ENCODE data around the gene FMNL3.

Gene FMNL3

GRCh38 chr12:49646871-49647654, 60.1 kb downstream of the FMNL3 start:
- Histone ChIP-seq H3K18ac (ENCODE audit: low read length) (no peak overlapping the region), H3K14ac (ENCODE audit: low read length) (no peak overlapping the region), H3K4me2 (ENCODE audit: low read length) (no peak overlapping the region), H3K9me3 (ENCODE audit: insufficient read depth, low read depth, low read length) (no peaks in the 10 kb centered on the region), H2AFZ (ENCODE audit: insufficient read depth, low read length, poor library complexity) (no peak overlapping the region), H3K4me3 (ENCODE audit: low read depth, low read length) (no peak overlapping the region), H3K23ac (ENCODE audit: low read length) (no peak overlapping the region), H3K36me3 (ENCODE audit: control insufficient read depth in 1 of 2, insufficient read depth in 2 of 2, low read length in 2 of 2) (peaks cover 24 to 54% of the 10 kb centered on the region in 2 experiments), H3K79me2 (ENCODE audit: control insufficient read depth, insufficient read depth, low read length, poor library complexity) (peaks cover under 1% of the 10 kb centered on the region), H2BK5ac (ENCODE audit: low read depth, low read length, poor library complexity) (no peak overlapping the region), H4K8ac (ENCODE audit: low read depth, low read length) (no peak overlapping the region), H4K12ac (ENCODE audit: low read depth, low read length) (no peak overlapping the region), H3K4me1 (ENCODE audit: control insufficient read depth in 1 of 2, insufficient read depth in 2 of 2, low read length in 2 of 2) (peaks cover 19 to 23% of the 10 kb centered on the region in 2 experiments), H3K27me3 (ENCODE audit: insufficient read depth, low read length) (no peaks in the 10 kb centered on the region), H3K79me1 (ENCODE audit: low read length) (peaks cover 5% of the 10 kb centered on the region), H3K9ac (ENCODE audit: low read length) (no peak overlapping the region), H2AK5ac (ENCODE audit: low read length) (no peak overlapping the region), H2BK120ac (ENCODE audit: insufficient read depth, low read length, poor library complexity) (no peak overlapping the region), H3K27ac (ENCODE audit: low read depth, low read length) (no peak overlapping the region), H4K91ac (ENCODE audit: low read depth, low read length) (no peak overlapping the region), H3K4ac (ENCODE audit: low read depth, low read length) (no peak overlapping the region), H2BK12ac (ENCODE audit: low read length) (no peak overlapping the region)
- no CpG with 5 or more reads among the region's 12 CpGs for WGBS (ENCODE audit: extremely low coverage, insufficient coverage, insufficient read length)
- DNase-seq: no peak

GRCh38 chr12:49646331-49646830, 60.8 kb downstream of the FMNL3 start:
- no peak overlapping the region for H2BK120ac ChIP-seq (ENCODE audit: insufficient read depth, low read length, poor library complexity)
- peaks cover 25 to 54% of the 10 kb centered on the region in 2 experiments for H3K36me3 ChIP-seq (ENCODE audit: control insufficient read depth in 1 of 2, insufficient read depth in 2 of 2, low read length in 2 of 2)
- no peak overlapping the region for H3K14ac ChIP-seq (ENCODE audit: low read length)
- no peak overlapping the region for H3K4ac ChIP-seq (ENCODE audit: low read depth, low read length)
- no peak overlapping the region for H3K23ac ChIP-seq (ENCODE audit: low read length)
- peaks cover 25 to 28% of the 10 kb centered on the region in 2 experiments for H3K4me1 ChIP-seq (ENCODE audit: control insufficient read depth in 1 of 2, insufficient read depth in 2 of 2, low read length in 2 of 2)
- H3K79me1 ChIP-seq (ENCODE audit: low read length): peaks cover 6% of the 10 kb centered on the region
- H2BK5ac ChIP-seq (ENCODE audit: low read depth, low read length, poor library complexity): no peak overlapping the region
- no peak overlapping the region for H2AK5ac ChIP-seq (ENCODE audit: low read length)
- no peaks in the 10 kb centered on the region for H3K27me3 ChIP-seq (ENCODE audit: insufficient read depth, low read length)
- H2AFZ ChIP-seq (ENCODE audit: insufficient read depth, low read length, poor library complexity): no peak overlapping the region
- no peak overlapping the region for H4K8ac ChIP-seq (ENCODE audit: low read depth, low read length)
- H4K12ac ChIP-seq (ENCODE audit: low read depth, low read length): no peak overlapping the region
- no peak overlapping the region for H2BK12ac ChIP-seq (ENCODE audit: low read length)
- H3K27ac ChIP-seq (ENCODE audit: low read depth, low read length): no peak overlapping the region
- no peak overlapping the region for H3K4me2 ChIP-seq (ENCODE audit: low read length)
- H3K9me3 ChIP-seq (ENCODE audit: insufficient read depth, low read depth, low read length): no peaks in the 10 kb centered on the region
- DNase-seq: no peak
- H4K91ac ChIP-seq (ENCODE audit: low read depth, low read length): no peak overlapping the region
- no peak overlapping the region for H3K9ac ChIP-seq (ENCODE audit: low read length)
- H3K79me2 ChIP-seq (ENCODE audit: control insufficient read depth, insufficient read depth, low read length, poor library complexity): peaks cover 2% of the 10 kb centered on the region
- H3K18ac ChIP-seq (ENCODE audit: low read length): no peak overlapping the region
- H3K4me3 ChIP-seq (ENCODE audit: low read depth, low read length): no peak overlapping the region
- no CpG with 5 or more reads among the region's 7 CpGs for WGBS (ENCODE audit: extremely low coverage, insufficient coverage, insufficient read length)

GRCh38 chr12:49645146-49646039, 61.8 kb downstream of the FMNL3 start:
- H3K4ac ChIP-seq (ENCODE audit: low read depth, low read length): no peak overlapping the region
- H3K9me3 ChIP-seq (ENCODE audit: insufficient read depth, low read depth, low read length): no peaks in the 10 kb centered on the region
- no peak overlapping the region for H3K27ac ChIP-seq (ENCODE audit: low read depth, low read length)
- peaks cover 25 to 28% of the 10 kb centered on the region in 2 experiments for H3K4me1 ChIP-seq (ENCODE audit: control insufficient read depth in 1 of 2, insufficient read depth in 2 of 2, low read length in 2 of 2)
- no peak overlapping the region for H3K23ac ChIP-seq (ENCODE audit: low read length)
- peak overlapping the region; percentile 11 for H4K8ac ChIP-seq (ENCODE audit: low read depth, low read length)
- H3K79me1 ChIP-seq (ENCODE audit: low read length): peaks cover 6% of the 10 kb centered on the region
- peaks cover 25 to 47% of the 10 kb centered on the region in 2 experiments for H3K36me3 ChIP-seq (ENCODE audit: control insufficient read depth in 1 of 2, insufficient read depth in 2 of 2, low read length in 2 of 2)
- no peak overlapping the region for H3K14ac ChIP-seq (ENCODE audit: low read length)
- H2AFZ ChIP-seq (ENCODE audit: insufficient read depth, low read length, poor library complexity): no peak overlapping the region
- H3K9ac ChIP-seq (ENCODE audit: low read length): no peak overlapping the region
- no CpG with 5 or more reads among the region's 6 CpGs for WGBS (ENCODE audit: extremely low coverage, insufficient coverage, insufficient read length)
- peaks cover 2% of the 10 kb centered on the region for H3K79me2 ChIP-seq (ENCODE audit: control insufficient read depth, insufficient read depth, low read length, poor library complexity)
- H3K27me3 ChIP-seq (ENCODE audit: insufficient read depth, low read length): no peaks in the 10 kb centered on the region
- H4K12ac ChIP-seq (ENCODE audit: low read depth, low read length): no peak overlapping the region
- H4K91ac ChIP-seq (ENCODE audit: low read depth, low read length): no peak overlapping the region
- H3K4me3 ChIP-seq (ENCODE audit: low read depth, low read length): no peak overlapping the region
- DNase-seq: no peak
- H3K18ac ChIP-seq (ENCODE audit: low read length): no peak overlapping the region
- H2BK5ac ChIP-seq (ENCODE audit: low read depth, low read length, poor library complexity): no peak overlapping the region
- H2AK5ac ChIP-seq (ENCODE audit: low read length): peak overlapping the region; percentile 26
- no peak overlapping the region for H2BK12ac ChIP-seq (ENCODE audit: low read length)
- H3K4me2 ChIP-seq (ENCODE audit: low read length): no peak overlapping the region
- no peak overlapping the region for H2BK120ac ChIP-seq (ENCODE audit: insufficient read depth, low read length, poor library complexity)

GRCh38 chr12:49644620-49644994, 62.6 kb downstream of the FMNL3 start:
- Histone ChIP-seq H3K79me1 (ENCODE audit: low read length) (peaks cover 6% of the 10 kb centered on the region), H3K14ac (ENCODE audit: low read length) (no peak overlapping the region), H3K27me3 (ENCODE audit: insufficient read depth, low read length) (no peaks in the 10 kb centered on the region), H2BK120ac (ENCODE audit: insufficient read depth, low read length, poor library complexity) (peak overlapping the region; percentile 6), H2BK5ac (ENCODE audit: low read depth, low read length, poor library complexity) (no peak overlapping the region), H3K23ac (ENCODE audit: low read length) (no peak overlapping the region), H3K79me2 (ENCODE audit: control insufficient read depth, insufficient read depth, low read length, poor library complexity) (peaks cover 2% of the 10 kb centered on the region), H2BK12ac (ENCODE audit: low read length) (peak overlapping the region; percentile 68), H4K91ac (ENCODE audit: low read depth, low read length) (peak overlapping the region; percentile 48), H3K4ac (ENCODE audit: low read depth, low read length) (no peak overlapping the region), H4K8ac (ENCODE audit: low read depth, low read length) (peak overlapping the region; percentile 15), H3K4me3 (ENCODE audit: low read depth, low read length) (no peak overlapping the region), H3K4me2 (ENCODE audit: low read length) (no peak overlapping the region), H4K12ac (ENCODE audit: low read depth, low read length) (peak overlapping the region; percentile 13), H3K4me1 (ENCODE audit: control insufficient read depth in 1 of 2, insufficient read depth in 2 of 2, low read length in 2 of 2) (peaks cover 25 to 26% of the 10 kb centered on the region in 2 experiments), H3K36me3 (ENCODE audit: control insufficient read depth in 1 of 2, insufficient read depth in 2 of 2, low read length in 2 of 2) (peaks cover 24 to 39% of the 10 kb centered on the region in 2 experiments), H3K9me3 (ENCODE audit: insufficient read depth, low read depth, low read length) (no peaks in the 10 kb centered on the region), H3K27ac (ENCODE audit: low read depth, low read length) (no peak overlapping the region), H2AFZ (ENCODE audit: insufficient read depth, low read length, poor library complexity) (no peak overlapping the region), H2AK5ac (ENCODE audit: low read length) (no peak overlapping the region), H3K9ac (ENCODE audit: low read length) (no peak overlapping the region), H3K18ac (ENCODE audit: low read length) (no peak overlapping the region)
- peak; percentile 71 to 82 for DNase-seq
- no CpG with 5 or more reads among the region's 2 CpGs for WGBS (ENCODE audit: extremely low coverage, insufficient coverage, insufficient read length)
